Keratinocyte (primary cell): ENCODE measurements around the gene WNK2. TPM values are rescaled to one million over a fixed set of nuclear protein-coding genes. Genes with fewer than 3 reads are reported as not detected.

ENCODE experiments used
- DNase-seq: peaks from one replicate; pipeline ENCODE4 v3.0.0-alpha.2; 2011; ENCODE audit warnings: low read depth, missing footprints, low spot score
- FAIRE-seq: peaks from 2 replicates; lab custom pipeline; 2011; peaks lifted over from hg19 to GRCh38; lab: Jason Lieb, UNC
- H2AFZ ChIP-seq: 2 replicates; pipeline ENCODE4 v1.6.0; 2012; ENCODE audit warnings: low read length, control low read depth, inconsistent platforms; ENCODE audit not compliant: control insufficient read depth
- H3K27ac ChIP-seq: 2 replicates; pipeline ENCODE4 v1.5.1; 2011; ENCODE audit warnings: low read length; ENCODE audit not compliant: control insufficient read depth, insufficient read depth
- H3K27me3 ChIP-seq: 3 replicates; pipeline ENCODE4 v1.6.0; 2011; ENCODE audit warnings: low read length; ENCODE audit not compliant: control insufficient read depth, insufficient read depth; ENCODE audit errors: extremely low read depth
- H3K36me3 ChIP-seq, 2 experiments: 2 replicates in 1 of 2; 3 replicates in 1 of 2; pipeline ENCODE4 v1.5.1; 2011; ENCODE audit warnings: low read length in 2 of 2, mild to moderate bottlenecking in 1 of 2; ENCODE audit not compliant: control insufficient read depth in 2 of 2, insufficient read depth in 2 of 2; ENCODE audit errors: extremely low read depth in 1 of 2
- H3K4me1 ChIP-seq: 3 replicates; pipeline ENCODE4 v1.5.1; 2011; ENCODE audit warnings: low read length; ENCODE audit not compliant: control insufficient read depth, insufficient read depth; ENCODE audit errors: extremely low read depth
- H3K4me2 ChIP-seq: 3 replicates; pipeline ENCODE4 v1.6.0; 2011; ENCODE audit warnings: low read depth, low read length; ENCODE audit not compliant: control insufficient read depth, insufficient read depth; ENCODE audit errors: extremely low read depth
- H3K4me3 ChIP-seq, 3 experiments: fragments of 200-600 bp in 1 of 3; sonication (generic) in 1 of 3; 2 replicates in 2 of 3; 3 replicates in 1 of 3; pipeline ENCODE4 v1.5.1; 2011 to 2016; ENCODE audit warnings: low read length in 3 of 3, mild to moderate bottlenecking in 3 of 3, control low read depth in 2 of 3, inconsistent platforms in 1 of 3, low read depth in 1 of 3, mixed read lengths in 1 of 3, mixed run types in 1 of 3, moderate library complexity in 1 of 3; ENCODE audit not compliant: control insufficient read depth in 2 of 3, insufficient read depth in 2 of 3; ENCODE audit errors: extremely low read depth in 1 of 3
- H3K79me2 ChIP-seq: 2 replicates; pipeline ENCODE4 v1.6.0; 2012; ENCODE audit warnings: low read length; ENCODE audit not compliant: control insufficient read depth, insufficient read depth
- H3K9ac ChIP-seq: 3 replicates; pipeline ENCODE4 v1.6.0; 2011; ENCODE audit warnings: low read length; ENCODE audit not compliant: control insufficient read depth, insufficient read depth; ENCODE audit errors: extremely low read depth
- H3K9me1 ChIP-seq: 3 replicates; pipeline ENCODE4 v1.6.0; 2011; ENCODE audit warnings: low read length; ENCODE audit not compliant: control insufficient read depth, insufficient read depth; ENCODE audit errors: extremely low read depth
- H3K9me3 ChIP-seq: 2 replicates; pipeline ENCODE4 v1.5.1; 2012; ENCODE audit warnings: low read depth, low read length; ENCODE audit not compliant: control insufficient read depth
- H4K20me1 ChIP-seq: 3 replicates; pipeline ENCODE4 v1.6.0; 2011; ENCODE audit warnings: low read length; ENCODE audit not compliant: control insufficient read depth, insufficient read depth; ENCODE audit errors: extremely low read depth
- EZH2 ChIP-seq: IDR thresholded peaks from one replicate; pipeline ENCODE4 v1.6.1; 2012; ENCODE audit warnings: inconsistent platforms, mild to moderate bottlenecking, low read length, moderate library complexity
- dilution Hi-C: fragments of 300-500 bp; cut with MboI; formaldehyde crosslinking; loops from one replicate; pipeline ENCODE4 v1.7.0; 2020; ENCODE audit warnings: low sequenced_read_pairs; ENCODE audit not compliant: extremely low pct_ligation_motif_present
- polyA plus RNA-seq, 5 experiments: library from polyadenylated mRNA; depleted of rRNA in 3 of 5; stranded (reverse) in 3 of 5; stranded (forward) in 1 of 5; unstranded in 1 of 5; fragments of >200 nt; gene quantifications; 1 replicate in 1 of 5; 2 replicates in 3 of 5; 3 replicates in 1 of 5; pipeline versions ENCODE4 v1.2.1 to v1.2.3, GENCODE V29; 2011 to 2012; ENCODE audit warnings: missing spikeins in 2 of 5, low read depth in 1 of 5, low replicate concordance in 1 of 5
- TF ChIP-seq, protein P1 (sequence below), 3 experiments: IDR thresholded peaks in 1 of 3; conservative IDR thresholded peaks in 1 of 3; optimal IDR thresholded peaks in 1 of 3; 2 replicates in 2 of 3; 3 replicates in 1 of 3; pipeline versions ENCODE3 to v1.5.1; 2011; ENCODE audit warnings: low read length in 3 of 3, mild to moderate bottlenecking in 3 of 3, moderate library complexity in 2 of 3, control low read depth in 1 of 3, inconsistent platforms in 1 of 3; ENCODE audit not compliant: insufficient read depth in 2 of 3; ENCODE audit errors: extremely low read depth in 1 of 3

WNK2 gene
- polyA plus RNA-seq, 1 donor (not counting 4 experiments of a cell fraction or from before 2014, with no cell fraction given) = not detected

- Histone ChIP-seq H3K9ac (no peak overlapping the region), H3K9me3 (no peaks in the 10 kb centered on the region), H4K20me1 (no peaks in the 10 kb centered on the region), H3K27ac (no peak overlapping the region), H3K36me3 (no peaks in the 10 kb centered on the region), H3K9me1 (no peaks in the 10 kb centered on the region), H3K4me2 (no peak overlapping the region), H3K79me2 (no peaks in the 10 kb centered on the region), H3K27me3 (no peaks in the 10 kb centered on the region), H3K4me1 (no peaks in the 10 kb centered on the region), H3K4me3 (no peak overlapping the region), H2AFZ (no peak overlapping the region)
- dilution Hi-C loops = no loop called here
- TF ChIP-seq, protein P1, sequence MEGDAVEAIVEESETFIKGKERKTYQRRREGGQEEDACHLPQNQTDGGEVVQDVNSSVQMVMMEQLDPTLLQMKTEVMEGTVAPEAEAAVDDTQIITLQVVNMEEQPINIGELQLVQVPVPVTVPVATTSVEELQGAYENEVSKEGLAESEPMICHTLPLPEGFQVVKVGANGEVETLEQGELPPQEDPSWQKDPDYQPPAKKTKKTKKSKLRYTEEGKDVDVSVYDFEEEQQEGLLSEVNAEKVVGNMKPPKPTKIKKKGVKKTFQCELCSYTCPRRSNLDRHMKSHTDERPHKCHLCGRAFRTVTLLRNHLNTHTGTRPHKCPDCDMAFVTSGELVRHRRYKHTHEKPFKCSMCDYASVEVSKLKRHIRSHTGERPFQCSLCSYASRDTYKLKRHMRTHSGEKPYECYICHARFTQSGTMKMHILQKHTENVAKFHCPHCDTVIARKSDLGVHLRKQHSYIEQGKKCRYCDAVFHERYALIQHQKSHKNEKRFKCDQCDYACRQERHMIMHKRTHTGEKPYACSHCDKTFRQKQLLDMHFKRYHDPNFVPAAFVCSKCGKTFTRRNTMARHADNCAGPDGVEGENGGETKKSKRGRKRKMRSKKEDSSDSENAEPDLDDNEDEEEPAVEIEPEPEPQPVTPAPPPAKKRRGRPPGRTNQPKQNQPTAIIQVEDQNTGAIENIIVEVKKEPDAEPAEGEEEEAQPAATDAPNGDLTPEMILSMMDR (optimal IDR thresholded peaks at IDR 0.05 in 1 of 3, IDR thresholded peaks at IDR 0.05 in 1 of 3, conservative IDR thresholded peaks at IDR 0.05 in 1 of 3; ENCODE audit: extremely low read depth in 1 of 3, insufficient read depth in 2 of 3, low read length in 3 of 3) = no peak
- TF ChIP-seq EZH2 = no peak
- FAIRE-seq (no peak), DNase-seq (no peak)
These were observed 70.1 kb downstream of the WNK2 start for GRCh38 chr9:93254061-93254481.

GRCh38 chr9:93254806-93255493, 71.0 kb downstream of the WNK2 start:
- Histone ChIP-seq H3K9me1 (no peaks in the 10 kb centered on the region), H3K79me2 (no peaks in the 10 kb centered on the region), H3K4me1 (no peaks in the 10 kb centered on the region), H2AFZ (no peak overlapping the region), H3K9ac (no peak overlapping the region), H3K4me3 (no peak overlapping the region), H3K4me2 (no peak overlapping the region), H3K36me3 (no peaks in the 10 kb centered on the region), H3K27me3 (no peaks in the 10 kb centered on the region), H4K20me1 (no peaks in the 10 kb centered on the region), H3K9me3 (no peaks in the 10 kb centered on the region), H3K27ac (no peak overlapping the region)
- FAIRE-seq (no peak), DNase-seq (no peak)
- TF ChIP-seq, protein P1 (optimal IDR thresholded peaks at IDR 0.05 in 1 of 3, IDR thresholded peaks at IDR 0.05 in 1 of 3, conservative IDR thresholded peaks at IDR 0.05 in 1 of 3; ENCODE audit: extremely low read depth in 1 of 3, insufficient read depth in 2 of 3, low read length in 3 of 3) = no peak
- TF ChIP-seq EZH2 = no peak
- dilution Hi-C loops = no loop called here
